ENCODE results near the gene RAI1.

RAI1 gene

GRCh38 chr17:17728550-17729251 lies 47.4 kb downstream of the RAI1 start:
- H3K27ac ChIP-seq, result peak overlapping the region; percentile 84
- ChIA-PET POLR2A (ENCODE audit: low non-redundant PET) (no interaction called here), CTCF (interaction anchor here (0.6 to 1.7 kb wide), 9 partner anchors 21 to 113 kb away, joined by 3 to 4 read pairs (median 3); no protein-coding TSS in a partner anchor)
- DNase-seq (ENCODE audit: low spot score), result peak; percentile 80
- no peak for TF ChIP-seq CTCF (conservative IDR thresholded peaks at IDR 0.05; ENCODE audit: low read depth)

GRCh38 chr17:17729620-17730249 lies 48.5 kb downstream of the RAI1 start:
- ChIA-PET POLR2A (ENCODE audit: low non-redundant PET) (no interaction called here), CTCF (interaction anchor here (0.6 to 1.7 kb wide), 6 partner anchors 46 to 112 kb away, joined by 3 to 4 read pairs (median 4); no protein-coding TSS in a partner anchor)
- H3K27ac ChIP-seq, result peak overlapping the region; percentile 84
- DNase-seq (ENCODE audit: low spot score), result no peak
- TF ChIP-seq CTCF (conservative IDR thresholded peaks at IDR 0.05; ENCODE audit: low read depth), result peak; percentile 67

GRCh38 chr17:17730250-17730935 lies 49.1 kb downstream of the RAI1 start:
- ChIA-PET CTCF (interaction anchor here (0.7 to 0.9 kb wide), 2 partner anchors 17 to 29 kb away, joined by 3 read pairs; no protein-coding TSS in a partner anchor), POLR2A (ENCODE audit: low non-redundant PET) (no interaction called here)
- no peak for TF ChIP-seq CTCF (conservative IDR thresholded peaks at IDR 0.05; ENCODE audit: low read depth)
- peak overlapping the region; percentile 84 for H3K27ac ChIP-seq
- no peak for DNase-seq (ENCODE audit: low spot score)

GRCh38 chr17:17732444-17732843 lies 51.2 kb downstream of the RAI1 start:
- POLR2A ChIA-PET (ENCODE audit: low non-redundant PET), result no interaction called here
- no peak for TF ChIP-seq CTCF (conservative IDR thresholded peaks at IDR 0.05; ENCODE audit: low read depth)
- H3K27ac ChIP-seq, result peak overlapping the region; percentile 84
- no peak for DNase-seq (ENCODE audit: low spot score)
- CTCF ChIA-PET, result interaction anchor here (0.7 to 1.1 kb wide), 2 partner anchors 35 to 52 kb away, joined by 3 read pairs; no protein-coding TSS in a partner anchor

GRCh38 chr17:17732892-17733670 lies 51.8 kb downstream of the RAI1 start:
- POLR2A ChIA-PET (ENCODE audit: low non-redundant PET), result no interaction called here
- TF ChIP-seq CTCF (conservative IDR thresholded peaks at IDR 0.05; ENCODE audit: low read depth), result no peak
- peak overlapping the region; percentile 84 for H3K27ac ChIP-seq
- CTCF ChIA-PET, result interaction anchor here (0.7 kb wide), 1 partner anchor 34 kb away, joined by 3 read pairs; no protein-coding TSS in a partner anchor
- no peak for DNase-seq (ENCODE audit: low spot score)
